ENCODE measurements around the gene ITGA8.
"Not testable (repeated sequence)": the region's sequence is repeated elsewhere in the genome, so short reads cannot be mapped to it uniquely, and the experiment has no call there.

The ITGA8 gene

DNA sequence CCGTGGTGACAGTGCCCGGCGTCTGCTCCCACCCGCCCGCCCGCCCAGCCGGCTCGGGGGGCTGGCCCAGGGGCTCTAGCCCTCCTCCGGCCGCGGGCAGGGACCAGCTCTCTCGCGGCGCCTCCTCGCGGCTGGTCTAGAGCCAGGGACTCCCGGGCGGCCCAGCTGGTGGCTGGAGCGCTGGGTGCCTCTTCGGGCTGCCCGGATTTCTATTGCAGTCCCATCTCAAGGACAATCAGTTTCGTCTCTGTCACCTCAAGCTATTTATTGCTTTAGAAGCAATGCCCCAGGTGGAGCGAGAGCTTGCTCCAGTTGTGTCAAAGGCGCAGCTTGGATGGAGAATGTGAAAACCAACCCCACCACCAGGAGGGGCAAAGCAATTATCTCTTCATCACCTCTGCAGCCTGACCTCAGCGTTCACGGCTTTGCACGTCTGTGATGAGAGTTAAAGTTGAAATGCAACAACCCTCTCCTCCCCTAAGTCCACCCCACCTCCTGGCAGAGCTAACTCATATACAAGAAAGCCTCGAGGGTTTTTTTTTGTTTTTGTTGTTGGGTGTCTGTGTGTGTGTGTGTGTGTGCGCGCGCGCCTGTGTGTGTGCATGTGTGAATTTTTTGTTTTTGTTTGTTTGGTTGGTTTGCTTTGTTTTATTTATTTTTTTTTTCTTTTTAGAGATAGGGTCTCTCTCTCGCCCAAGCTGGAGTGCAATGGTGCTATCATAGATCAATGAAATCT lies at the start of gene ITGA8:
Gene ITGA8, minus strand, starts transcription at position 24 of the 736 bp plus-strand sequence. CDS start 151 bp downstream, outside the sequence.
- no peak for DNase-seq

DNA sequence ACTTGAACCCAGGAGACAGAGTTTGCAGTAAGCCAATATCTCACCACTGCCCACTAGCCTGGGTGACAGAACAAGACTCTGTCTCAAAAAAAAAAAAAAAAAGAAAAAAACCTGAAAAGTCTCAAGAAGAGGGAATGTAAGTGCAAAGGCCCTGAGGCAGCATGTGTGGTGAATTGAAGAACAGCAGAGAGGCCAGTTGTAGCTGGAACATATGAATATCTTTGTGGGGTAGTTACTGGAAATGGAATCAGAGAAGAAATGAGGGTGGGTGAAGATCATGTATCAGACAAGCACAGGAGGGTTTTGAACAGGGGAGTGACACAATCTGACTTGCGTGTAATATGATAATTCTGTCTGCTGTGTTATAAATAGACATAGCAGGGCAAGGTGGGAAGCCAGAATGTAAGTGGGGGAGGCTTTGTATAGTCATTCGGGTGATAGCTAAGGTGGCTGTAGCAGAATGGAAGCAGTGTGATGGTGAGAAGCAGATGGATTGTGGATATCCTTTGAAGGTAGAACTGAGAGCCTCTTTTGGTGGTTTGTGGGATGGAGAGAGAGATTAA lies 45.3 kb upstream of the ITGA8 start:
- DNase-seq: no peak

DNA sequence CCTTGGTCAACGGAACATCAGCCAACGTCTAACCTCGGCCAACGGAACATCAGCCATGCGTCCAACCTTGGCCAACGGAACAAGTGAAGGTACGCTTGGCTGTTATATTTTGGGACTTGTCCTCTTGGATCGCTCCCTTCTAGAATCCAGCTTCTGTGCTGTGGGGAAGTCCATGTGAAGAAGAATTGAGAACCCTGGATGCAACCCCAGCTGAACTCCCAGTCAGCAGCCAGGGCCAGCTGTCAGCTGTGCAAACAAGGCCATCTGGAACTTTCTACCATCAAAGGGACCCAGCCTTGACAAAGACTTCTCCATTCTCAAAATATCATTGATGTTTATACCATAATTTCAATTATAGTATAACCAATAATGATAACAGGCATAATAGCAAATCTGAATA lies 43.3 kb upstream of the ITGA8 start:
- DNase-seq: no peak

DNA sequence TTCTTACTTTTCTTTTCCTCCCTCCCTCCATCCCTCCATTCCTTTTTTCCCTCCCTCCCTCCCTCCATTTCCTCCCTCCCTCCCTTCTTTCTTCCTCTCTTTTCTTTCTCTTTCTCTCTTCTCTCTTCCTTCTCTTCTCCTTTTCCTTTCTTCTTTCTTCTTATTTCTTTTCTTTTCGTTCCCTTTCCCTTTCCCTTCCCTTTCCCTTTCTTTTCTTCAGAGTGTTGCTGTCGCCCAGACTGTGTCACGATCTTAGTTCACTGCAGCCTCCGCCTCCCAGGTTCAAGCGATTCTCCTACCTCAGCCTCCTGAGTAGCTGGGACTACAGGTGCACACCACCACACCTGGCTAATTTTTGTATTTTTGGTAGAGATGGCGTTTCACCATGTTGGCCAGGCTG lies 42.5 kb upstream of the ITGA8 start:
- not testable (repeated sequence) for DNase-seq

DNA sequence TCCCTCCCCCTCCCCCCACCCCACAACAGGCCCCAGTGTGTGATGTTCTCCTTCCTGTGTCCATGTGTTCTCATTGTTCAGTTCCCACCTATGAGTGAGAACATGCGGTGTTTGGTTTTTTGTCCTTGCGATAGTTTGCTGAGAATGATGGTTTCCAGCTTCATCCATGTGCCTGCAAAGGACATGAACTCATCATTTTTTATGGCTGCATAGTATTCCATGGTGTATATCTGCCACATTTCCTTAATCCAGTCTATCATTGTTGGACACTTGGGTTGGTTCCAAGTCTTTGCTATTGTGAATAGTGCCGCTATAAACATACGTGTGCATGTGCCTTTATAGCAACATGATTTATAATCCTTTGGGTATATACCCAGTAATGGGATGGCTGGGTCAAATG lies 41.5 kb upstream of the ITGA8 start:
- not testable (repeated sequence) for DNase-seq

DNA sequence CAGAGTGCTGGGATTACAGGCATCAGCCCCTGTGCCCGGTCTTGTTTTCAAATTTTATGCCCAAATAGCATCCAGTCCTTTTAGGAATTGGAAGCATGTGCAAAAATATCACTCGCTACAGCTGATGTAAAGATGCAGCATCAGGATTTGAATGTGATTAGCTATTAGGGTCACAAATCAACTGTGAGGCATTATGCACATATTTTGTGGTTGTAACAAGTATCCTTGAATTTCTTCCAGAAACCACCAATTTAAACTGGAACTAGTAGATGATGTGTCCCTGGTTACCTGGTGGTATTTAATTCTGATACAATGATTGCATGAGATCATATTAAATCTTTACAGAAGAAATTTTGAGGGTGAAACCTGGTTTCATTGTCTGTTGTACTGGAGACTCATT lies 41.0 kb upstream of the ITGA8 start:
- DNase-seq: no peak

DNA sequence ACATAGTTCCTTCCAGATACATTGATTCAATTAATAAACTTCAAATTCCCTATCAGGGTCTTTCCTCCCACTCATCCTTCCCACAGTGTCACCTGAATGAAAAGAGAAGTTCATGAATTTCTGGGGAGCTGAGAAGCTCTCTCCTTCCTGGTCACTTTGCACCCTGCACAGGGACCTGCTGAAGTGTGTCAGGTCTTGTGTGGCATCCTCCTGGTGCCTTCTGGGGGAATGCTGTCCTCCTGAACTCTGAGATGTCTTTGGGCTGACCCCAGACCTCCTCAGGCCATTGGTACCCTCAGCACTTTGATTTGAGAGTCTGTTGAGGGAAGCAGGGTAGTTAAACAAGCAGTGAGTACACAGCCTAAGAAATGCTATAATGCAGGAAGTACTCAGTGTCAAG lies 39.5 kb upstream of the ITGA8 start:
- DNase-seq: no peak

DNA sequence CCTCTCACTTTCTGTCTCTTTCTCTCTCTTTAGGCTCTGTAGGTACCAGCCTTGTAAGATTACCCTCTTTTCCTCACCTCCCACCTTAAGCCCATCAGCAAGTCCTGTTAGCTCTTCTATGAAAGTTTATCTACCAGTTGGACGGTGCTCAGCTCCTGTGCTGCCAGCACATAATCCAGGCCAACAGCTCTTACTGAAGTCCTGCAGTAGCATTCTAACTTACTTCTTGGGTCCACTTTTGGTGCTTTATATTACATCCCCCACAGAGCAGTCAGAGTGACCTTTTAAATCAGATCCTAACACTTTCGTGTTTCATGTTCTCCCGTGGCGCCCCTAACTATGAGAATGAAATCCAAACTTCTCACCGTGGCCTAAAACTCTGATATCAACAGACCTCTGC lies 38.9 kb upstream of the ITGA8 start:
- no peak for DNase-seq

DNA sequence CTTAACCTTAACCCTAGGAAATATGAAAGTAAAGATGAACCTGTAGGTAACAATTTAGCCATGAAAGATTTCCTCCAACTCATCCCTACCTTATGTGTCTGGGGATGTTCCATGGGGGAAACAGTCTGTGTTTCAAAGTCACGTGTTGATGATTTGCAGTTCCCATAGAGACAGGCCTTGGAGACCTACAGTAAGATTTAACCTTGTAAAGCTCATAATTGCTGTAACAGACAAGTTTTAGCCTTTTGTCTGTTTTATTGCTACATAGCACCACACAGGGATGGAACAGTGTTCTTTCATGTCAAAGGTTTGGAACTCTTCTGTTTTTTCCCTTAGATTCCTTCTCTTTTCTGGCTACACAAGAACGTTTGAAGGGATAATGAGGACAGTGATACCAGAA lies 35.2 kb upstream of the ITGA8 start:
- DNase-seq: no peak

DNA sequence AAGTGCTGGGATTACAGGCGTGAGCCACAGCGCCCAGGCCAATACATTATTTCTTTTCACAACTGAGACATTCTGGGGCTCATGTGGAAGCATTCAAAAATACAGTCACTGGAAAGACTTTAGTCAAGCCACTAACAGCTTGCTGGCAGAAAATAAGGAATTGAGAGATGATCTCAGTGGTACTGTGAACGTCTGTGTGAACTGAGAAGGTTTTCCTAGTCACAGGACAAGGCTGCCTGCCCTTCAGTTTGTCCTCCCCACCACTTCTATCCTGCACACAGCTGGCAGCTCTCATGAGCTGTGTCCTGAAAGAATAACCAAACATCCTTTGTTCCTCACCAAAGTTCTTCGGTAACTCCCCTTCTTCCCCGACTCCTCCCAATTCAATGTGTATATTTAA lies 31.3 kb upstream of the ITGA8 start:
- no peak for DNase-seq

DNA sequence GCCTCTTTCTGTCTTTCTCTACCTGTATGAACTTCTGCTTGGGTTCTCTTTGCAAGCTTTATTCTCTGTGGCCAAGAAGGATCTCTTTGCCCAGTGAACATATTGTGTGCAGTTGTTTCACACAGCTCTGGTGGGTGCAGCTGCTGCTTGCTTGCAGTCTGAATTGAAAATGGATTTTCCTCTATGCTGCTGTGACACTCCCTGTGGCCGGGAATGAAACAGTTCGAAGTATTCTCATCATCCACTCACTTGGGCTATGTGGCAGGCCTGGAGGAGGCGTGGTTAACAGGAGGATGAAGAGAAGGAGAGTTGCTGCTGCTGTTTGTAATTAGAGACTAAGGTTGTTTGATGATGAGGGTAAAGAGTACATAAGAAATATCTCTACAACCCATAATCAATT lies 28.4 kb upstream of the ITGA8 start:
- no peak for DNase-seq

DNA sequence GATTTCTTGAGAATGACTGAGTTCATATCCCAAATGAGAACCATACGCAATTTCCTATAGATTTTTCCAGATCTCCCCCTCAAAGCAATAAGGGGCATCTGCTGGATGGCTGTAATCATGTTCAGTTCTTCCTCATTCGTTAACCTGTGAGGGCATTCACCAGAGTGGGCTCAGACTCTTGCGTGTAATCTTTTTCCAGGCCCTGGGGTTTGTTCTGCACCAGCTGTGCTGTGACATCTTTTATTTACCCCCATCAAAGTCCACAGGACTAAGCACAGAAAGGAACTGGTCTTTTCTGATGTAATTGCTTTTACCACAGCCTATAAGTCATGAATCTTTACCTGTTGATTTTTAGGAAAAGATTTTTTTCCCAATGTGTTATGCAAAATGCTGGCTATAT lies 27.9 kb upstream of the ITGA8 start:
- DNase-seq: no peak

DNA sequence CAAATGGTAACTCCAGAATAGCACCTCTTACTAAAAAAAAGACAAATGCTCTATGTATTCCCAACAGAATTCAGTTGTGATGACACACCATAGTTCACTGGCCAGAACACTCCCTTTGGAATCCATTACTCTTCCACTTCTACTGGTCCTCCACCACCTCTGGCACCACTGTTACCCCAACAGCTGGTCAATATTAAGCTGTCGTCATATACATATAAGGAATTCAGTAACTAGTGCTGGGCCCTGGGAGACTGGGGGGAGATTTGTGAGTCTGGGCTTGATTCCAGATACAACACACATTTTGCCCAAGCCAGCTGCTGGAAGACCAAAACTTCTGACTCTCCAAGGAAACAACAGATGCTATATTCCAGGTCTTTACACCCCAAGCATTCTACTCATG lies 26.0 kb upstream of the ITGA8 start:
- no peak for DNase-seq

DNA sequence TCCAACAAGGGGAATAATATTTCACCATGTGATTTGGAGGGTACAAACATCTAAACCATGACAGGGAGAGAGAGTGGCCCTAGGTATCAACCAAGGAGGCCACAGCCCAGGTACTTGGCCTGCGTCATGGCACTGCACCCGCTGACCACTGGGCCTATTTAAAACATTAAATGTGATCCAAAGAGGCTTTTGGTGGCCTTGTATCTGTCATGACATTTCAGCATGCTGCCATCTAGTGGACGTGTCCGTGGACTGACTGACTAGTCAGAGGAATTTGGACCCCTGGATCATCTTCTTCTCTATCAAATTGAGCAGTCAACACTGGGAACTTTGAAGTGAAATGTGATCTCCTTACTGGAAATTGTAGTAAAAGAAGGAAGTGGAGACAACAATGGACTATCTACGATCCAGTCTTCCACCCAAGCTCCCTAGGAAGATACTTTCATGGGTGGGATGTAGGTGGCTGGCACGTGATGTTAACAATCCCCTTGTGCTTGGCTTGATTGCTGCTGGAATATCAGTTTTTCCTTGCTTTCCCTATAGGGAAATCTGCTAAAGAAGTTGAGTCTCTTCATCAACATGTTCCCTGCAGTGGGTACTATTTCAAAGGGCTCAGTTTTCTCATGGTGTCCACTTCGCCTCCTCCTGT lies 24.6 kb upstream of the ITGA8 start:
- no peak for DNase-seq

DNA sequence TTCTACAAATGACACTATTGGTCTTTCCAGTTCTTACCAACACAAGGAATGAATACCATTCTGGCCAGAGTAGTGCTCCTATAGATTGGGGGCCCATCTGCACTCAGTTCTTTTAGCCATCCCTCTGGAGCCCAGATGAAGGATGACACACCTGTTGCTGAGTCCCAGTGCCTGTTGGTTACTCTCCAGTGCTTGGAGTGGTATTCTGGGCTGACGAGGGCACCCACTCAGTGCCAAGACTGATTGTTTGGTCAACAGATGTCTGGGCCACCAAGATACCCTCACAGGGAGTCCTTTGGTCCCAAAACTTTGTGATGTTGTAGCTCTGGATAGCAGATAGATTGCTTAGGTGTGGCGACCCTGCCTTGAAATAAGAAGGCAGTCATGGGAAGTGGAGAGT lies 23.7 kb upstream of the ITGA8 start:
- DNase-seq: no peak

DNA sequence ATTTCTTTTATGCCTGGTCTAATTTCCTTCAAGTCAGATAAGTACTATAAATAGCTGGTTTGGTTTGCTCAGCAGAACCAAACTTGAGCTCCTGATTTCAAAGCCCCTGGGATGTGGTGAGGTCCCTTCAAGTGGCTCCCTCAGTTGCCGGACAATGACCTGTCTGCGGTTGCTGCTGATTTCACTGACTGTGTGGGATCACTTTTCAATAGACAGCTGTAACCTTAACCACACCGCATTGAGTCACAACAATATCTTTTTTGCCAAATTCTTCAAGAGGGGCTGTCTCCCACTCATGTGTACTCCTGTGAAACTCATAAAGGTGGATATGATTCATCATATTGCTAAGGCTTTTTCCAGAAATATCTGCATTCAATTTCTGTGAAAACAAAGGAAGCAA lies 23.1 kb upstream of the ITGA8 start:
- no peak for DNase-seq

DNA sequence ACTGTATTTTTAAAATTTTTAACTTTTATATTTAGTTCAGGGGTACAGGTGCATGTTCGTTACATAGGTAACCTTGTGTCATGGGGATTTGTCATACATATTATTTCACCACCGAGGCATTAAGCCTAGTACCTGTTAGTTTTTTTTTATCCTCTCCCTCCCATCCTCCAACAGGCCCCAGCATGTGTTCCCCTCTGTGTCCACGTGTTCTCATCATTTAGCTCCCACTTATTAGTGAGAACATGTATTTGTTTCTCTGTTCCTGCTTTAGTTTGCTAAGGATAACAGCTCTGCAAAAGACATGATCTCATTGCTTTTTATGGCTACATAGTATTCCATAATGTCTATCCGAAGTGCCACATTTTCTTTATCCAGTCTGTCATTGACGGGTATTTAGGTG lies 22.4 kb upstream of the ITGA8 start:
- DNase-seq: no peak

DNA sequence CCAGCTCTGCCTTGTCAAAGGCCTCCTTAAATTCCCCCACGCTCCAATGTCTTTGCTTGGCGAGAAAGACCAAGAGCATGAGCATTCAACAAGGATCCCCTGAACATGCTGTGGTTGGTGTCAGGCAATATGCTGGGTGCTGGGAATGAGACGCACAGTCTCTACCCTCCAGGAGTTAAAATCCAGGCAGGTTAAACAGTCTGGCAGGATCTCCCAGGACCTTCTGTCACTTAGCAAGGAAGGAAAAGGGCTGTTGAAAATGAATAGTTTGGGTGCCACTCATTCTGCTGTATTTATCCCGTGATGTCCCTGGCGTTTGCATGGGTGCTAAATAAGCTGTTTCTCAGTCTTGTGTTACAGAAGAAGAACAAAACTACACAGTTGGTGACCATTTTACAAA lies 21.9 kb upstream of the ITGA8 start:
- DNase-seq: no peak

DNA sequence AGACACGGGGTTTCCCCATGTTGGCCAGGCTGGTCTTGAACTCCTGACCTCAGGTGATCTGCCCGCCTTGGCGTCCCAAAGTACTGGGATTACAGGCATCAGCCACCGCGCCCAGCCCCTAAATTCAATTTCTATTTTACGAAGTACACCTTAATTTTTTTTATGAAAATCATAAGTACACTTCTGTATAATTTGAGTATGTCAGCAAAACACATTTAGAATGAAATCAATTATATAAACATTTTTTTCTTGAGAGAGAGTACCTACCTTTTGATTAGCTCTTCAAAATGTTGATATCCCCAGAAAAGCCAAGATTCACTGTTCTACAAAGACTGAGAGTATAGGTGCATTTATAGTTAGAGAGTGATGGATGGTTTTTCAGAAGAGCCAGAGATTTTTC lies 20.5 kb upstream of the ITGA8 start:
- DNase-seq: no peak

DNA sequence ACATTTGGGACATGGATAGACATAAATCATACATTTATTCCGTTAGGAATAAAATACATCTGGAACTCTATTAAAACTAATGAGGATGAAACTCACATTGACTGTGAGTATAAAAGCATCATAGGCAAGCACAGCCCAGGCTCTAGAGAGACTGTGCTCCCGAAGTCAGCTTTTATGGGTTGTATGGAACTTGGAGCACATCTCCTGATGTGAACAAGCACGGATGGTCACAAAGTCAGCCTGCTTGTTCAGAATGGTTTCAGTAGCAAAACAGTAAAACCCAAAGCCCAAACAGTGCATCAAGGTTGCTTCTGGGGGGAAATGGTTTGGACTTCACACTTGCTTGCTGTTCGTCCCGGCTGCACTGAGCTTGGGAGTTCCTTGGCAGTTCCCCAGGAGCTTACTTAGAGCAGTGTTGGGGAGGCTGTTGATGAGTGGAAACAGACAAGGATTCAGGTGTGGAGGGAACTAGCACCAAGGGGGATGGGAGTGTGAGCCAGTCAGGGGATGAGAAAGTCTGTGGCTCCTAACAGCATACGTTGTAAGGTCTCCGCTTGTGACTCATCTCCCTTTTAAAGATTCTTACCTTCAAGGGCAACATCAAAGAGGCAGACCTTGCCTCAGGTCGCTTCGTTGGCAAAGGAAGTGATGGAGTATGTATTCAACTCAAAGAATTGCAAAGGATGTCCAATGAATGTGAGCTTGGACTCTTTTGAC lies 19.7 kb upstream of the ITGA8 start:
- DNase-seq: no peak

DNA sequence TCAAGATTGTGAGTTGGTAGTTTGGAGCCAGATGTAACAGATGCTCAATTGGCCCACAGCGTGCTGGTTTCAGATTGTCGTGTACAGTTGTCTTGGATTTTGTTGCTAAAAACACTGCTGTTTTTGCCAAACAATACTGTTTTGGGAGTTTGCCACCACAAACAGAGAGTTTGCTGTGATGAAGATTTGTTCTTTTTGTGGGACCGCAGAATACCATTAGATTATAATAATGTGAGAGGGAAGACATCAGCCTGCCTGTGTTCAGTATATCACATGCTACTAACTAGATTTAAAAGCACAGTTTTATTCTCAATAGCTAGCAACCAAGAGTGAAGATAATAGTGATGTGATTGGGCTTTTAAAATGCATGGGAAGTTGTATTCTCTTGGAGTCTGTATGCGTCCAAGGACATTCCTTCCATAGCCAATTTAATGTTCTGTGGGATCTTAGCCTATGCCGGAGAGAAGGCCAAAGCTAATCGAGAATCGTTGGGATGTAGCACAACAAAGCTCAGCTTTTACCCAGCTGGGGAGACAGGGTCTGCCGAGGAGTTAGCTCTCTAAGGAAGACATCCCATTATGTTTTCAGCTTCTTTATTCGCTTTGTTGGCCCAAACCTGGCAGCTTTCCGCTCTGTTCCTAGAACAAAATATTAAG lies 18.7 kb upstream of the ITGA8 start:
- no peak for DNase-seq

DNA sequence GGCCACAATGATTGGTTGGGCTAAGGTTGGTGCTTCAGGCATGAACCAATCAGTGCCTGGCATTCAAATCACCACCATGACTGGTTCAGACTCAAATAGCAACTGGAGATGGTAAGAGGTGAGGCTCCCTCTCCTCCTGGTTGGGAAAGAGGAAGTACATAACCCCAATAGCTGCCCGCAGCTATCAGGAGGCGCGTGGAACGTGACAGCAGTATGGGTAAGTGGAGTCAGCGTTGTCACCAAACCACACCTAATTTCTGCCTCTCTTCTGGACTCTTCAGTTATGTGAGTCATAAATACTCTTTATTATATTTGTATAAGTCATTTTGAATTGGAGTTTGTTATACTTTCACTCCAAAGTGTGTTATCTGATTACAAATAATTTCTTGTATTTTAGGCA lies 17.9 kb upstream of the ITGA8 start:
- DNase-seq: no peak

DNA sequence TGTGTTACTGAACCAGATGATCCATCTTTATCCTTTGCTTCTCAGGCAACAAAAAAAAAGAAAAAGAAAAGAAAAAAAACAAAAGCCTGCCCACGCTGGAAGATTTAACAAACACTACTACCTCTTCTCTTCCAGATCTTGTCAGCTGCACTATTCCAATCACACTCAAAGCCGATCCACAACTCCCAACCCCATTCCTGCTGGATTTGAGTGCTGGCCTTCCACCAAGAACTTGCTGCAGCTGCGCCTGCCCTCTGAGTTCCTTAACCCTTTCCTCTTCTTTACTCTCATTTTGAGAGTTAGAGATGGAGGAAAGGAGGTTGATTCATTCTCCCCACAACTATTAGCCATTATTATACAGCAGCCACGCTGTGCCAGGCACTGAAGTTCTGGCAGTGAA lies 16.0 kb upstream of the ITGA8 start:
- no peak for DNase-seq

All from NCI-H2081 treated with DMSO at 0.1 percent for 48 hours (cell line).